AG20443 (cell line): ENCODE data around the gene FAM240B.

Experiments
- DNase-seq: peaks from one replicate; pipeline ENCODE4 v3.0.0; 2012; ENCODE audit warnings: low spot score, mixed read lengths

The FAM240B gene

GRCh38 chr9:38720083-38720745, at the start of gene FAM240B:
Gene FAM240B (minus strand): TSS chr9:38720133. CDS start chr9:38703999, 16,134 bp downstream.
- no peak for DNase-seq

- no peak for DNase-seq
Observed at GRCh38 chr9:38768351-38768761, 48.4 kb upstream of the FAM240B start.

DNA sequence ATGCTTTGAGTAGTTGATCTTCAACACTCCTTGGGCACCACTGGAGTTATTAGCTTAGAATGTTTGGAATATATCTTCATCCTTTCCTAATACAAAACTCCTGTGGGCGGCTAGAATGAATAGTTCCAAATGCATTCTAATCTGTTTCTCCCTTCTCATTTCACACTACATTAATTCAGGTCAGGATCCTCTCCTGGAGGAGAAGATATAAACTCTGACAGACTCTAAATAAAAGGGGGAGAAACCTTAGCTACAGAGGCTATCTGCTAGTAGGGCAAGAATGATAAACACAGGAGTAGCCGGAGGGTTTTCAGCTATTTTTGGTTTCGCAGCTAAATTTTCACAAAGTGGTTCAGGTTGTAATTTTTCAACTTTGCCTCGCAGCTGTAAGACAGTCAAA, 45.2 kb upstream of the FAM240B start:
- DNase-seq: no peak

DNA sequence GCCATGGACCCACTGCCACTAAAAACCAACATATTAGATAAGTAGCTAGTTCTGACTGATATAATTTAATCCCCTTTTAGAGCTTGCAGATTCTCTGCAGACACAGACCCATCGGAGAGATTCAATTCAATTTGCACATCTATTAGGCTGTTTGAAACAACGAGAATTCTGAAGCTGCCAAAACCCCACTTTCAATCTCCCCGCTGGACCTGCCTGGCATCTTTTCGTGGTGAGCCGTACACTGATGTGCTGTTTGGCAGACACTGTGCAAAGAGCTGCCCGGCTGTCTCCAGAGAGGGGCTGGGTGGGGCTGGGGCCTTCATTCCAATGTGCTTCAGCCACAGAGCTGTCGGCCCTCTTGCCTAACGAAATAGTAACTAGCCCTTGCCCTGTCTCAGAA, 42.1 kb upstream of the FAM240B start:
- DNase-seq: no peak

- DNase-seq: no peak
Observed at GRCh38 chr9:38761339-38761738, 41.4 kb upstream of the FAM240B start.

GRCh38 chr9:38756702-38757101, 36.8 kb upstream of the FAM240B start:
- no peak for DNase-seq

GRCh38 chr9:38747941-38748340, 28.0 kb upstream of the FAM240B start:
- DNase-seq: no peak

DNA sequence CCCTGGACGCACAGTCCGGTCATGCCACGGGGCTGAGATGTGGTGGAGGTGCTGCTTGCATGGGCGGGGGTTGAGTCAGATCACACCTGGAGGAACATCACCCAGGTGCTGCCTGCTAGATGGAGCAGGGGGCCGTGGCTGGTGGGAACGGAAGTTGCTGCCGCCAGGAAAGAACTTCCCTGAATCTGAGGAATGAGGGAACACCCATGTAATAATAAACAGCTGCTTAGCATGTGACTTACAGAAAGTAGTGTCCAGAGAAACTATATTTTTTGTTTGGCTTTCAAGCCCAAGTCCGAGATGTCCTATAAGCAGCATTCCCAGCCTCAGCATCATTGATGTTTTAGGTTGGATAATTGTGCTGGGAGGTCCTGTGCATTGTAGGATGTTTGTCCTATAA, 27.1 kb upstream of the FAM240B start:
- DNase-seq: no peak

DNA sequence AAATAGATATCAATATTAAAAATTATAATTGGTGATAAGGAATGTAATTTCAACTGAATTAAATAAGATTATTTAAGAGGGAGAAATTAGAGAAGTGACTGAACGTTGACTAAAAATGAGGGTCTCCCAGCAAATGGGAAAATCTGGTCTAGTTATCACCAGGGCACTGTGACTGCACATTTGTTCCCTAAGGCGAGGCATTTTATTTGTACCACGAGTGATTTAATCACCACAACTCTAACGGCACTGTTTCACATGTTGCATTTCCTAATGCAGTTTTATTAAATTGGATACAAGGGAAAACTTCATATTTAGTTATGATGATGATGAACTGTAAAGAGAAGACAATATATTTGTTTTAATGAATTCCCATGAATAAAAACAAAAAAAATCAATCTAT, 26.4 kb upstream of the FAM240B start:
- no peak for DNase-seq

- no peak for DNase-seq
Observed at GRCh38 chr9:38744484-38744883, 24.6 kb upstream of the FAM240B start.

- DNase-seq: no peak
Observed at GRCh38 chr9:38737246-38737645, 17.3 kb upstream of the FAM240B start.

- DNase-seq: no peak
Observed at GRCh38 chr9:38734831-38735230, 14.9 kb upstream of the FAM240B start.

- no peak for DNase-seq
Observed at GRCh38 chr9:38733503-38733902, 13.6 kb upstream of the FAM240B start.

- DNase-seq: no peak
Observed at GRCh38 chr9:38732885-38733284, 13.0 kb upstream of the FAM240B start.

DNA sequence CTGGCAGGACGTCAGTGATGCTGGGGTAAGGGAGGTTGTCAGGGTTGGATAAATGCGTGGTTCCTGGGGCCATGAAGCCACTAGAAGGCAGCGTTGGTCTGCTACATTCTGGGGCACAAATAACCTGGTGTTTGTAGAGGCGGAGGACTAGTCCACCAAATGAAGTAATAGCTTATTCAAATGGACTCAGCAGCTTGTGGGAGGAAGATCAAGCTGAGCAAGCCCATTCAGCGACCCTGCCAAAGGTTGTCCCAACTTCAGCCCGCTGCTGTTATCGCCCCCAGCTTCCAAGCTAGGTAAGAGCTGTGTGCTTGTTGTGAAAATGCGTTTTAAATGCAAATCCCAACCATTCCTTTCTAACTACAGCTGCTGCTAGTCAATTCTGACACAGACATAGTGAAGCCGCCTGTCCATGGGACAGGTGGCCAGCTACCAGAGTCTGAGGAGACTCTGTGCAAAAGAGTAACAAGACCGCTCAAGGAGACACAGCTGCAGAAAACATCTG, 7.6 kb upstream of the FAM240B start:
- no peak for DNase-seq

DNA sequence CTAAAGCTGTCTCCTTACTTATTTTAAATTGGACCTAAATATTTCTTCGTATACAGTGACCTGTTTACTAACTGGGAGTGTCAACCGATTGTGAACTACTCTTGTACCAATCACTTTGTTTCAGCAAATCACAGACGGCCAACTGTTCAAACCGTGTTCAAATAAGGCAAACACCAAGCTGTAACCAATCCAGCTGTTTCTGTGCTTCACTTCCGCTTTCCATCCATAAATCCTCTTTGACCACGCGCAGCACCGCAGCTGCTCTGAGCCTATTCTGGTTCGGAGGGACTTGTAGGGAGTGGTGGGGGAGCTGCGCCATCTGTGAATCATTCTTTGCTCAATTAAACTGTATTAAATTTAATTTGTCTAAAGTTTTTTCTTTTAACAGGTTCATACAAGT, 4.8 kb upstream of the FAM240B start:
- DNase-seq: no peak

DNA sequence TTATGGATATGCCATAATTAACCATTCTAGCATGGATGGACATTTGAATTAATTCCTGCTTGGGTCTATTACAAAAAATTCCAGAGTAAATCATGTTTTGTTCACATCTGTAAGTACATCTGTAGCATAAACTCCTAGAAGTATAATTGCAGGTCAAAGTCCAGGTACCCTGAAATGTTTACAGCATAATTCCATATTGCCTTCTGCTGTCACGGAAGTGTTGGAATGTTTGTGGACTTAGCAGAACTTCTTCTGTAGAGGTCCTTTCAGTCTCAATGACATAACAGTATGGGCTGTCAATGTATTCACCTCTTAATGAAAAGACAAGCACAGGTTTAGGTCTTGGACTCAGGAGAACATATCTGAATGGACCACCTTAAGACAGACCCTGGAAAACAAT, 1.8 kb downstream of the FAM240B start:
- DNase-seq: no peak

DNA sequence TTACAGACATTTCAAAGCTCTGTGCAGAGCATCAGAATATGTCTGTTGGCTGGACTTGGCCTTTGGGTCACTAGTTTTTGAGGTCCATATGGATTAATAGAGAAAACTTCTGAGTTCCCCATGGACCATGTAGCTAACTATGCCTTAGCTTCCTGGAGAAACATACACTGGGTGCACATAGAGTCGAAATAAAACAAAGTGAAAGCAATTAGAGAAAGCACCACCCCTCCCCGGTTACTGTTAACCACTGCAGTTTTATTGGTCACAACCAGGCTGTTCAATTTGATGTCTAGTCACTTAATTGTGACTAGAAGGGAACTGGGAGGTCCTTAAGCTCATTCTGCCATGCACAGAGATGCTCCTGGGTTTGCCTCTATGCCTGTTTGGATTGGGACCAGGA, 4.2 kb downstream of the FAM240B start:
- no peak for DNase-seq

DNA sequence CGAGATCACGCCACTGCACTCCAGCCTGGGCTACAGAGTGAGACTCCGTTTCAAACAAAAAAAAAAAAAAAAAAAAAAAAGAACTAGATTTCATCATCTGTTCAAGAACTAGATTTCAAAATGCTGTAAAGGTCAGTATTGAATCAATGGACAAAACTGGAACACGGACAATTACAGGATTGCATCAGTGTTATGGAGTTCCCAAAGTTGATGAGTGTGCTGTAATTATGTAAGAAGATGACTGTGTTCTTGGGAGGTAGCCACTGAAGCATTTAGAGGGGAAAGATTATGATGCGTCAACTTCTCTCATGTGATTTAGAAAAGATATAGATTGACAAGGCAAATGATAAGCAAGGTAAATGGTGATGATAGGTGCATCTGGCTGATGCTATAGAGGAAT, 6.5 kb downstream of the FAM240B start:
- no peak for DNase-seq

- DNase-seq: no peak
Observed at GRCh38 chr9:38708759-38709158, 11.2 kb downstream of the FAM240B start.

- DNase-seq: no peak
Observed at GRCh38 chr9:38707885-38708637, 11.9 kb downstream of the FAM240B start.

DNA sequence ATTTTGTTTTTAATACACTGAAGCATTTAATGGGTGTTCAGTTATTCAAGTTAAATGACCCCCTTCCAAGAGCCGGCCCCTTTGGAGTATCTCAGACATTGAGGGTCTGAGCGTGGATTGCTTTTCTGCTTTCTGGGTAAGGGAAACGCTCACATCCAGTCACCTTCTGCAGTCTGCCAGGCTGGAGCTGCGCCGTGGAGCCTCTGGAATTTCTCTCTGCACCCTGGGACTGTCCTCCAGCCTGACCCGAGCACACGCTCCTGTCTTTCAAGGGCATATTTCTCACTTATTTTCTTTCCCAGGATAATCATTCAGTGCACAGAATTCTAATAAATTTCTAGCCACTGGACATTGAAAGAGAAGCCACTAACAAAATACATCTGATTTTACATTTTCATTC, 13.4 kb downstream of the FAM240B start:
- DNase-seq: no peak

GRCh38 chr9:38705917-38706316, 14.0 kb downstream of the FAM240B start:
- DNase-seq: no peak

- DNase-seq: no peak
Observed at GRCh38 chr9:38700695-38701094, 19.2 kb downstream of the FAM240B start.
